ENCODE data around the gene KLHL11.
"Not testable (repeated sequence)": the region's sequence is repeated elsewhere in the genome, so short reads cannot be mapped to it uniquely, and the experiment has no call there.

GRCh38 chr17:41874293-41874670 lies 9.1 kb upstream of the KLHL11 start:
- TF ChIP-seq CTCF (IDR thresholded peaks at IDR 0.05; ENCODE audit: low read length); EZH2 (IDR thresholded peaks at IDR 0.05; ENCODE audit: borderline replicate concordance, low read length): not testable (repeated sequence)

All from OCI-LY1 (cell line).